Measurements from ENCODE around the gene PTCD1.

Gene PTCD1

GRCh38 chr7:99408379-99409191 is 30.0 kb downstream of the PTCD1 start, which contains the start of the genes BUD31 and PDAP1:
Gene BUD31 (plus strand): TSS chr7:99408969. CDS start chr7:99411093, 2,124 bp downstream.
Gene PDAP1 (minus strand): TSS chr7:99408597. CDS start chr7:99408548, 49 bp downstream.
- DNase-seq = peak; percentile 76

GRCh38 chr7:99407872-99408378 is 30.7 kb downstream of the PTCD1 start:
- no peak for DNase-seq

DNA sequence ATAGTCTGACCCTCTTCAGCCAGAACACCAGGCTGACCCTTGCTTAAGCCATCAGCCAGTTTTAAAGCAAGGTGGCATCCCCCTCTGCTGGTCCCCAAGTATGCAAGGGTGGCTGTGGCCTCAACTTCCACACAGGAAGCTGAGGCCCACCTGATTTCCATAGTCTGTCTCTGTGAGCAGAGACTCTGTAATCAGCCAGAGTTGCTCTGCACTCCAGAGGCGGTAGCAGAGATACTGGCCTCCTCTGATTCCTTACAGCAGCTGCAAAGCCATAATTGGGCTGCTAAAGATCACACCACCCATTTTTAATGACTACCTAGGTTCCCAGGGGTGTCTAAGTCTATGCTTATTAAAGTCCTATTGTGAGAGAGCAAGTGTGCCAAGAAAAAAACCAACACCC is 32.0 kb downstream of the PTCD1 start:
- DNase-seq = no peak

DNA sequence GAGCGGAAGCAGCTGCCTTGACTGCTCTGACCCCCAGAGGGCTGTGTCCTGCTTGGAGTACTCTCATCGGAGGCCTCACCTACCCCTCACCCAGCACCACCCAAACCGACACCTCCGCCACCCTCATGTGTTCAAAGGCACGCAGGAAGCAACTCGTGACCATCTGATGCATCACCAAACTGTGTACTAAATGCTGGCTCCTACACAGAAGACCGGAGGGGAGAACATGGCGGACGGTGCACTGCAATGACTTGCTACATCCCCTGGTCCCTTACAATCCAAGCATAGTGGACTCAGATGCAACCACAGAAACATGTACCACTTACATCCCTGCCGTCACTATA is 33.6 kb downstream of the PTCD1 start:
- no peak for DNase-seq

- no peak for DNase-seq
Measured at GRCh38 chr7:99404235-99404976, 34.2 kb downstream of the PTCD1 start.

GRCh38 chr7:99403764-99404163 is 34.8 kb downstream of the PTCD1 start:
- DNase-seq = no peak

- DNase-seq = no peak
Measured at GRCh38 chr7:99402854-99403253, 35.7 kb downstream of the PTCD1 start.

DNA sequence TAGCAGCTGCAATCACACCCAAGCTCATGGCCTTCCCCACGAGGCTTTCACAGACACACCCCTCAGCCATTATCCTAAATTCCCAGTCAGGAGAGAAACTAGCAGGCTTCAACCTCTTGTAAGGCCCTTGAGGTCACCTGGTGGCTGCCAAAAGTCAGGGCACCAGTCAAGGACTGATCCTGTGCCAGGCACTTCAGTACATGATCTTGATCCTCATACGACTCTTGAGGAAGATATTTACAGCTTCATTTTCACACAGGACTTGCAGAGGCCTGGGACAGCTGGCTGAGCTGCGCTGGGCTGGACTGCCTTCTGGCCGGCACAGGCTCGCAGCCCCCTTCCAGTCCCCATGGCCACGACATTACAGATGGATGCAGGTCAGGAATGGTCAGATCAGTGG is 39.0 kb downstream of the PTCD1 start:
- DNase-seq = no peak

GRCh38 chr7:99398891-99399445 is 39.6 kb downstream of the PTCD1 start:
- no peak for DNase-seq

GRCh38 chr7:99397297-99397983 is 41.2 kb downstream of the PTCD1 start:
- no peak for DNase-seq

- no peak for DNase-seq
Measured at GRCh38 chr7:99396418-99397296, 41.9 kb downstream of the PTCD1 start.

GRCh38 chr7:99395616-99396327 is 42.8 kb downstream of the PTCD1 start:
- no peak for DNase-seq

GRCh38 chr7:99394188-99394502 is 44.5 kb downstream of the PTCD1 start:
- DNase-seq = no peak

GRCh38 chr7:99393355-99394187 is 45.0 kb downstream of the PTCD1 start:
- no peak for DNase-seq

GRCh38 chr7:99392659-99393354 is 45.8 kb downstream of the PTCD1 start:
- DNase-seq = no peak

DNA sequence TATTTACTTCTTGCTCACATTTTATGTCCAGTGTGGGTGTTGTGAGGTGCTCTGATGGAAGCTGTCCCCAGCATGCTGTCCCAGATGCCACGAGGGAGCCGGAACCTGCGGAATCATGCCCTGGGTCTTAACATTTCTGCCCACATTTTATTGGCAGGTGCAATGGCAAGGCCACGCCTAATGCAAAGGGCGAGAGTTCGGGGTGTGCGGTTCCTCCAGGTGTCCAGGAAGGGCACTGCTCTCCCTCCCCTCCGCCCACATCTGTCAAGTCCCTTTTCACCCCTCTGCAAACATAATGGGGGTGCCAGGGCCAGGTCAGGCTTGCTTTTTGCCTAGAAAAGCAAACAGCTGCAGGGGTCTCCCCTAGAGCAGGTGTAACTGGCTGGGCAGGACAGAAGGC is 46.6 kb downstream of the PTCD1 start:
- no peak for DNase-seq

DNA sequence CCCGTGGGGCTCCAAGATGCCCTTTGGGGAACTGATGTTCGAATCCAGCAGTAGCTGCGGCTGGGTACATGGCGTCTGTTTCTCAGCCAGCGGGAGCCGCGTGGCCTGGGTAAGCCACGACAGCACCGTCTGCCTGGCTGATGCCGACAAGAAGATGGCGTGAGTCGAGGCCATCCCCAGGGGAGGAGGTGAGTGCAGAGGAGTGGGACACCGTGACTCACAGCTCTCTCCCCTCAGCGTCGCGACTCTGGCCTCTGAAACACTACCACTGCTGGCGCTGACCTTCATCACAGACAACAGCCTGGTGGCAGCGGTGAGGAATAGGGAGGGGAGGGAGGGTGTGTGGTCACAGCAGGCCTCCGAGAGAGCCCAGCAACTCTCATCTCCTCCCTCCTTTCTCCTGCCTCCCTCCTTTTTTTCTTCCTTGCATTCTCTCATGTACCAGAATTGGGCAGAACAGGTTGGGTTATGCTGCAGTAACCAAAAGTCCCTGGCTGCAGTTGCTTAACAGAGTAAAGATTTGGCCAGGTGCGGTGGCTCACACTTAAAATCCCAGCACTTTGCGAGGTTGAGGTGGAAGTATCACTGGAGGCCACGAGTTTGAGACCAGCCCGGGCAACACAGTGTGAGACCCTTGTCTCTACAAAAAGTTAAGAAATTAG is 47.5 kb downstream of the PTCD1 start:
- DNase-seq = no peak

DNA sequence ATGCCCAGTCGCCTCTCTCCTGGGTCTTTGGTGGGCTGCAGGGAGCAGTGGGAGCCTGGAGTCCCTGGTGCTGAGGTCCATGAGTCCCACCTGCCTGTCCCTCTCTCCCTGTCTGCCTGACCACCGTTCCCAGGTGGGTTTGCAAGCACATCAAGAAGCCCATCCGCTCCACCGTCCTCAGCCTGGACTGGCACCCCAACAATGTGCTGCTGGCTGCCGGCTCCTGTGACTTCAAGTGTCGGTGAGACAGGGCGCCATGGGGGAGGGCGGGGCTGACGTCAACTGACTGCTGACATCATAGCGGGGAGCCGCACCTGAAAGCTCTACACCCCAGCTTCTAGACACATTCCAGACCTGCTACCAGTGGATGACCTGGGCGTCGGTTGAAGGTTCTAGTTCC is 48.8 kb downstream of the PTCD1 start:
- no peak for DNase-seq

- DNase-seq = no peak
Measured at GRCh38 chr7:99387912-99388311, 50.7 kb downstream of the PTCD1 start.

Data from 8988T (cell line).